Right renal pelvis (tissue), 4 donors: Measurements from ENCODE around the gene CXCR5. TPM values are rescaled to one million over a fixed set of nuclear protein-coding genes. Genes with fewer than 3 reads are reported as not detected.

Source experiments
- polyA plus RNA-seq, 4 donors: library from polyadenylated mRNA; unstranded; fragments of 120-200 nt; gene quantifications; one replicate each; pipeline ENCODE4 v1.2.1, GENCODE V29; 2013; ENCODE audit not compliant: insufficient read length in 4 of 4

CXCR5 gene
- polyA plus RNA-seq, 4 donors: not detected

Other genes with a start within 250 kb of the CXCR5 start
- 1 to 10 TPM in 1 of 4 donors, under 1 TPM in 3; 0.41 to 1.4 (median 0.91) TPM for gene TREH, start 204.2 kb upstream of the CXCR5 start, polyA plus RNA-seq
- 100 to 1,000 TPM; 104 to 142 (median 133) TPM for gene DDX6, start 92.7 kb upstream of the CXCR5 start, polyA plus RNA-seq
- gene BCL9L, start 42.0 kb downstream of the CXCR5 start, polyA plus RNA-seq: 10 to 100 TPM; 32.9 to 37.0 (median 33.1) TPM
- 10 to 100 TPM in 2 of 4 donors, 1 to 10 TPM in 1, under 1 TPM in 1; 0.74 to 47.4 (median 26.7) TPM for gene UPK2, start 72.4 kb downstream of the CXCR5 start, polyA plus RNA-seq
- gene FOXR1, start 87.9 kb downstream of the CXCR5 start, polyA plus RNA-seq: under 1 TPM in 1 of 4 donors, not detected in 3; 0.05 TPM
- gene CENATAC, start 114.2 kb downstream of the CXCR5 start, polyA plus RNA-seq: 10 to 100 TPM; 15.0 to 23.9 (median 17.1) TPM
- 1,000 to 10,000 TPM; 1,012 to 1,189 (median 1,098) TPM for gene RPS25, start 134.5 kb downstream of the CXCR5 start, polyA plus RNA-seq
- 100 to 1,000 TPM in 2 of 4 donors, 10 to 100 TPM in 2; 91.9 to 145 (median 117) TPM for gene TRAPPC4, start 134.9 kb downstream of the CXCR5 start, polyA plus RNA-seq
- 100 to 1,000 TPM in 2 of 4 donors, 10 to 100 TPM in 2; 82.6 to 110 (median 100) TPM for gene SLC37A4, start 147.0 kb downstream of the CXCR5 start, polyA plus RNA-seq
- 100 to 1,000 TPM; 111 to 133 (median 122) TPM for gene HYOU1, start 173.3 kb downstream of the CXCR5 start, polyA plus RNA-seq
- gene VPS11, start 183.9 kb downstream of the CXCR5 start, polyA plus RNA-seq: 10 to 100 TPM; 51.9 to 59.5 (median 54.7) TPM
- 10 to 100 TPM; 25.9 to 28.6 (median 26.4) TPM for gene HMBS, start 201.0 kb downstream of the CXCR5 start, polyA plus RNA-seq
- gene DPAGT1, start 218.0 kb downstream of the CXCR5 start, polyA plus RNA-seq: 10 to 100 TPM; 56.3 to 70.4 (median 59.5) TPM
- gene C2CD2L, start 223.5 kb downstream of the CXCR5 start, polyA plus RNA-seq: 10 to 100 TPM; 10.6 to 14.0 (median 11.8) TPM
- gene HINFP, start 237.7 kb downstream of the CXCR5 start, polyA plus RNA-seq: 10 to 100 TPM; 26.5 to 33.2 (median 30.0) TPM